CD4-positive, alpha-beta T cell treated with Interleukin-21 for 1 hour (primary cell): ENCODE data around the gene RNF20.
"Not testable (repeated sequence)": the region's sequence is repeated elsewhere in the genome, so short reads cannot be mapped to it uniquely, and the experiment has no call there.

Experiments
- DNase-seq: peaks from one replicate; pipeline ENCODE4 v3.0.0-alpha.2; 2020

The RNF20 gene, protein sequence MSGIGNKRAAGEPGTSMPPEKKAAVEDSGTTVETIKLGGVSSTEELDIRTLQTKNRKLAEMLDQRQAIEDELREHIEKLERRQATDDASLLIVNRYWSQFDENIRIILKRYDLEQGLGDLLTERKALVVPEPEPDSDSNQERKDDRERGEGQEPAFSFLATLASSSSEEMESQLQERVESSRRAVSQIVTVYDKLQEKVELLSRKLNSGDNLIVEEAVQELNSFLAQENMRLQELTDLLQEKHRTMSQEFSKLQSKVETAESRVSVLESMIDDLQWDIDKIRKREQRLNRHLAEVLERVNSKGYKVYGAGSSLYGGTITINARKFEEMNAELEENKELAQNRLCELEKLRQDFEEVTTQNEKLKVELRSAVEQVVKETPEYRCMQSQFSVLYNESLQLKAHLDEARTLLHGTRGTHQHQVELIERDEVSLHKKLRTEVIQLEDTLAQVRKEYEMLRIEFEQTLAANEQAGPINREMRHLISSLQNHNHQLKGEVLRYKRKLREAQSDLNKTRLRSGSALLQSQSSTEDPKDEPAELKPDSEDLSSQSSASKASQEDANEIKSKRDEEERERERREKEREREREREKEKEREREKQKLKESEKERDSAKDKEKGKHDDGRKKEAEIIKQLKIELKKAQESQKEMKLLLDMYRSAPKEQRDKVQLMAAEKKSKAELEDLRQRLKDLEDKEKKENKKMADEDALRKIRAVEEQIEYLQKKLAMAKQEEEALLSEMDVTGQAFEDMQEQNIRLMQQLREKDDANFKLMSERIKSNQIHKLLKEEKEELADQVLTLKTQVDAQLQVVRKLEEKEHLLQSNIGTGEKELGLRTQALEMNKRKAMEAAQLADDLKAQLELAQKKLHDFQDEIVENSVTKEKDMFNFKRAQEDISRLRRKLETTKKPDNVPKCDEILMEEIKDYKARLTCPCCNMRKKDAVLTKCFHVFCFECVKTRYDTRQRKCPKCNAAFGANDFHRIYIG

DNA sequence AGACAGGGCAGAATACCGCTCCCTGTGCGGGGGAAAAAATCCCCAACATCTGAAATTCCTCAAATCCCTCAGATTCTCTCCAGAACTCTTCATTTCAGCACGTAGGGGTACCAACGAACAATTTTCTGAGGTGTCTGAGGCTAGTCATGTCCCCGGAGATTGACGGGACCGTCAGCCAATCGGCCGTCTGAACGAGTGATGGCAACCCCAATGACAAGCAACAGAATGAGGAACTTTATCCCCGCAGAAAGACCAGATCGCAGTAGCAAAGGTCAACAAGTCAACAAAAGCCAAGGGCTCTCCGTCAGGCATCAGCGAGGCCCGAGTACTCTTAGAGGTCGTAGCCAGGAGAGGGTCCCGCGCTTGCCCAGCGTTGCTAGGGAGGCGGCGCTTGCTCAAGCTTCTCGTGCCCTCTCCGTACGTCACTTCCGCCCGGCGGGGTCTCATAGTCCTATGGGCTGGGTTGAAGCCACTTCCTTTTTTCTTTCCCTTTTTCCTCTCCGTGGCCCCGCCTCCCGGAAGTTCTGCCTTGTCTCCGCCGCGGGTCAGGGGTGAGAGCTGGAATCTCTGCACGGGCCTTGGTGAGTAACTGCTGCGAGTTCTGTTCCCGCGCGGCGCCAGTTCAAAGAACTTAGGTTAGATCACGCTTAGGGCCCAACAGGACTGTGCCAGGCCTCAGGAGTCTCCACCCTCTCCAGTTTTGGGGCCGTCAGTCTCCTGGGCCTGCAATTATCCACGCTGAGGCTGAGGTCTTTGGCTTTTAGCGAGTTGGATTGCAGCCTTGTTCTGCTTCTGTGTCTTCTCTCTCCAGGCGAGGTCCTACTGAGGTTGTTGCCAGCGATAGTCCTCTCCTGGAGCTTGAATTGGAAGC lies at the start of gene RNF20:
Gene RNF20 (plus strand): TSS at position 520 of the 871 bp plus-strand sequence. CDS start 1,571 bp downstream, outside the sequence.
- peak; percentile 98 for DNase-seq

DNA sequence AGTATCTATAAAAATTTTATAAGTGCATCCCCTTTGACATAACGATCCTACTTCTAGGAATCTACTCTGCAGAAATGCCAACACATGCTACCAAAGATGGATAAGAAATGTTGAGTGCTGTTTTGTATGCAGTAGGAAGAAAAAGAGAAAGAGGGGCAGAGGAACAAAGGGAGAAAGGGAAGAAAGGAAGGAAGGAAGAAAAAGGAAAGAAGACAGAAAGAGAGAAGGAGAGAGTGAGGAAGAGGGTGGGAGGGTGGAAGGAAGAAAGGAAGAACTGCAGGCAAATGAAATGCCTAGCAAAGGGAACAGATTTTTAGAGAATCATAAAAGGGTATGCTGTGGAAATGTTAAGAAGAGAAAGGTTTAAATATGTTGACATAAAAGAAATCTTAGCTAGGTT lies 49.6 kb upstream of the RNF20 start:
- no peak for DNase-seq

DNA sequence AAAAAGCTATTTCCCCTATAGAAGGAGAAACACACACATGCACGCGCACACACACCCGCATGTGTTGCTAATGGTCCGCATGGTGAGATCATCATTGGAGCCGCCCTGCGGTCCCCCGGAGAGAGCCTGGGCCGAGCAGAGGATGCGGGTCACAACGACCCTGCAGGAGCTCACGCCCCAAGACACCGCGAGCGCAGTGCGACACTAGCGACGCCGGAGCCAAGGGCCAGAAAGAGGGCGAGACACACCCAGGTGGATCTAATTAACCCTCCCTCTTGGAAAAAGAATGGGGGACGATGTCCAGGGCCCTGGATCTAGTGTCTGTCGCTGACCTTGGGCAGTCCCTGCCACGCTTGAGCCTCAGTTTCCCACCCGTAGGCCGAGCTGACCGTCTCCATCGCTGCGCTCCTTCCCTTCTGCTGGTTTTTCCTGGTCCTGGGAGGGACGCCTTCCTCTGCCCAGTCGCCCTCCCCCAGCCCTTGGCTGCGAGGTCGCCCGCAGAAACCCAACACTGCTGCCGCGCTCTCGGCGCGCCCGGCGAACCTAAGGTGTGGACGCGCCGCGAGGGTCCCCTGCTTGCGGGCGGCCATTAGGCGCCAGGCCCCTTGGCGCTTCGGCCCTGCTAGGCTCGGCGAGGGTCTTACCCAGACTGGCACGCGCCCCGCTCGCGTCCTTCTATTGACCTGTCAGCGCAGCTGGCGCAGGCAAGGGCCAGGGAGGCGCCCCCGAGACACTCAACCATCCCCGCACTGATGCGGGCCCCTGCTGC lies 47.5 kb upstream of the RNF20 start:
- DNase-seq: no peak

DNA sequence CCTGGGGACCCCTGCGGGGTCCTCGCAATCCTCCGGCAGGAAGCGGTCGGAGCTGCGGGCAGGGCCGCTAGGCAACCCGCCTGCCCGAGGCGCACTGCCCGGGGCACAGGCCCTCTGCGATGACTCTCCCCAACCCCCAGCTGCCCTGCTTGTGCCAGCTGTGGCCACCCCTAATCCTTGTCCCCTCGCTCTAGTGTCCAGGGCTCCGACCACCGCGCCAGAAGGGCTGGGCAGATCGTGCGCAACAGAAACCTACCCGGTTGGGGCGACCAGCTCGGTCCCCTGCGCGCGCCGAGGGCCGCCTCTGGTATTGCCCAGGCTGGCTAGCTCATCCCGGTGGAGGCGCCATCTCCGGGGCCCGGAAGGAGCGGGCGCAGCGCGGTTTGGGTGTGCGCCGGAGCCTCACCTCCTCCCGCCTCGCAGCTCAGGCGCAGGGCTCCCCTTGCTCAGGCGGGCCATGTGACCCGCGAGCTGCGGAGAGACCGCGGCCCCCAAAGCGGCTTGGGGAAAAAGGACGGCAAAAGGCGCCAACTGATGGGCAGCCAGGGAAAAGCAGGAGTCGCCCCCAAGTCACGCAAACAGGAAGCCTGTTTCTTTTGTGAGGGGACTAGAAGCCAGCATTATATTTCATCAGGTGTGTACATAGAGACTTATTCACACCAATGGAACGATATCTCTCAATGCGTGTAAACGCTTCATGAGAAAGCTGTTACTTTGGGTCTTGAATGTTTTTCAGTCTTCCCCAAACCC lies 46.8 kb upstream of the RNF20 start:
- no peak for DNase-seq

DNA sequence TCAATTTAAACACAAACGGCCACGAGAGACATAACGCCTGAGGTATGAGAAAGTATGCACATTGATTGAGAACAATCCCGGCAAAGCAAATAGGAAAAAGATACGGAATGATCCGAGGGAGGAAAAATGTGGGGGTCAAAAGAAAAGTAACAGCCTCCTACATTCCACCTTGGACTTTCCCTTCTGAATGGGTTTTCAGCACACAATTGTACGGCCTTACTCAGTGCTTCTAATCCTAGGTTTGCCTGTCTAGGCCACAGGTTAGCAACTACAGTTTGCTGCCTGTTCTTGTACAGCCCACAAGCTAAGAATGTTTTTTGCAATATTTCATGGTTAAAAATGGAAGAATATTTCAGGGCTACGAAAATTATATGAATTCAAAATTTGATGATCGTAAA lies 46.2 kb upstream of the RNF20 start:
- DNase-seq: no peak

DNA sequence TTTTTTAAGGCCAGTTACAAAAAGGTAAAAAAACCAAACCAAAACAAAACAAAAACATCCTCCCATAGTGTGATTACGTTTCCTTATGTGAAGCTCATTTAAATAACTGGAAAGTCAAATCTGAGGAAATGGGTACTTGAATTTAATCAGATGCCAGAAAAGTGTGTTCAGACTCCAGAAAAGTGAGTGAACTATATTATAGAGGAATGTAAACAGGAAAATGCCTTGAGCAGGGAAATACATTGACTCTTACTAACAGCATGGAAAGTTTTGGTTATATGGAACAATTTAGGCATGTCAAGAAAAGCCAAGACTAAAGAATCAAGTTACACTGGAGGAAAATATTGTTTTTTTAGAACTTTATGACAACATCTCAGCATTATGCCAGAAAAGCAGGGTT lies 37.8 kb upstream of the RNF20 start:
- DNase-seq: no peak

DNA sequence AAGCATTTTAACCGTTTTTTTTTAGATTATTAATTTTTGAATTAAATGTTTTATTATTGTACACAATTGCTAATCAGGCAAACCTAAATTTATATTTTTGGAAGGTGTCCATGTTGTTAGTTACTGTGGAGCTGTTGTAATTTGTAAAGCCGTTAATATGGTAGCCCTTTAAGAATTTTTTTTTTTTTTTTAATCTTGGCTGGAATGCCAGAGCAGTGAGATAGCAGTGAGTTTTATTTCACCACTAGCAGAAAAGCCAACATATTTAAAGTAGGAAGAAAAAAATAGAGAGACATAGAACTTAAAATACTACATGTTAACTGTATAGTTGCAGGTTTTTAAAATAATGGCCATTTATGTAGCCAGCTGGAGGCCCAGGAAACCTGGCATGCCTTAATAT lies 35.3 kb upstream of the RNF20 start:
- no peak for DNase-seq

DNA sequence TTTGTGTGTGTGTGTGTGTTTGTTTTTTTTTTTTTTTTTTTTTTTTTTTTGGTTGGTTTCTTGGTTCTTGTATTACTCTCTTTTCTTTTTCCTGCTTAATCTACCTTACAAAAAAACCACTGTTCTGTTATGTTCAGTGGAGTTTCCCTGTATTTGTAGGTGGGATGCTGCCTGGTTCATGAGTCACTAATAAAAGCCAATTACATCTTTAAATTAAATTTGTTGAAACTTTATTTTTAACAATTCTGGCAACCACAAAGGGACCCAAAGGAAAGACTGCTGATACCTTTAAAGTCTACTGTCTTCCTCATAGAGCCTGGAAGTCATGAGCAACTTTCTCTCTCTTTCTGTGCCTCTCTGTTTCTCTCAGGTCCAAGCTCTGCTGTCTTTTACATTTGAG lies 29.5 kb upstream of the RNF20 start:
- DNase-seq: no peak

DNA sequence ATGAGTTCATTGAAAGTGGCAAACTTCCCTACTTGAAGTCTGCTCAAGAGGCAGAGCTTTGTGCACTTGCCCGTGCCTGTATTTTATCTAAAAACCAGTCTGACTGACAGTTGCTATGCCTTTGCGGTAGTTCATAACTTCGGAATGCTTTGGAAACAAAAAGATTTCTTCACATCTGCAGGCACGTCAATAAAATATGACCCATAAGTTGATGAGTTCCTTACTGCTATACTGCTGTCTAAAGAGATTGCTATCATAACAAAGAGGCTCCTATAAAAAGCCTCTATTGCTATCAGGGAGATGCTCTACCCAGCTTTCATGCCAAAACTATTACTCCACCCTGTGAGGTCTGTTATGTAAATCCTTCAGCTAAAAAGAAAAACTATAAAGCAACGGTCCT lies 25.4 kb upstream of the RNF20 start:
- no peak for DNase-seq

DNA sequence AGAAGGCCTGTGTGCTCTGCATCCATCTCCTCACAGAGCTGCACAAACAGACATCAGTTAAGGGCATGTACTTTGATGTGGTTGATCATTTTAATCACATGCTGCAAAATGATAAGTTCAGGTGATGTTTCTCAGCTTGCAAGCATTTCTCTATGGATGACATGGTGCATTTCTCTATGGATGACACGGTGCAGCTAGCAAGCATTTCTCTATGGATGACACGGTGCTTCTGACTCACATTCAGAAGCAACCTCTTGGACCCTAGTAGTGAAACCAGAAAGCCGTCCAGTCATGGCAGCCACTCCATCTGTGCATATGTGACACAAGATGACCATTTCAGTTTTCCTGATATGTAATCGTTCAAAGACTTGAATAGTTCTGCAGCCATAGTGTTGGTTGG lies 24.1 kb upstream of the RNF20 start:
- no peak for DNase-seq

DNA sequence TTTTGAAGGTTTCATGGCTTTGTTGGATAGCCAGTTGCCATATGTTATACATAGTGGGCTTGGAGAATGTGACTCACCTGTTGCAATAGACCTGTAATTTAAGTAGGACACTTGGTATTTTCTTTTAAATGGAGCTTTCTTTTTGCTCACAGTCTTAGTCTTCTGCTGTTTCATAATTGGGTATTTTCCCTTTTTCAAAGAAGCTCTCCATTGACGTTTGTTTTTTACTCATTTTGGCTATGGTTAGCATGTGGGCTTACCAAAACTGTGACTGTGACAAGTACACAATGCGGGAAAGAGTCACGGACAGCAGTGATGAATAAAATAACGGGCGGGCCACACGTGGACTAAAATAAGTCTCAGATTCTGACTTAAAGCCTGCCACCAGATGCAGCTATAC lies 23.2 kb upstream of the RNF20 start:
- no peak for DNase-seq

DNA sequence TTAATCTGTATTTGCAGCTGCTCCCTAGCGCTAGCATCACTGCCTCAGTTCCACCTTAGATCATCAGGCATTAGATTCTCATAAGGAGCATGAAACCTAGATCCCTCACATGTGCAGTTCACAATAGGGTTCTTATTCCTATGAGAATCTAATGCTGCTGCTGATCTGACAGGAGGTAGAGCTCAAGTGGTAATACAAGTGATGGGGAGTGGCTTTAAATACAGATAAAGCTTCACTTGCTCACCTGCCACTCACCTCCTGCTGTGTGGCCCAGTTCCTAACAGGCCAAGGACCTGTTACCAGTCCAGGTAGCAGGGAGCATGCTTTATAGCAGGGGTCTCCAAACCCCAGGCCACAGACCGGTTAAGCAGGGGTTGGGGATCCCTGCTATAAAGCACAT lies 22.6 kb upstream of the RNF20 start:
- no peak for DNase-seq

DNA sequence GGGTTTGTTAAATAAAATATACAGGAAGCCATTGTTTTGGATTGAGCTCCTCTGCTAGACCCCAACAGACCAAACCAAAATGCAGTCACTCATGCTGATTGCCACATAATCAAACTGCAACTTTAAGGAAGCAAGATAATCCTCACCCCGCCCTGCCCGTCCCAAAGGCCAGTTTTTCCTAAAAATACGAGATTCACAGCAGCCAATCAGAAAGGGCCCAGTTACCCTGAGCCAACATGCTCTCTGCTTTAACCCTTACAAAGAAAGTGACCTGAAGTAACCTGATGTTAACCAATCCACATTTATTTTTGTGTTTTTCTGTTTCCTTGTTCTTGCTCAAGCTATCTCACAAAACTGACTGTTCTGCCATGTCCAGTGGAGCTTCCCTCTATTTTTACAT lies 21.5 kb upstream of the RNF20 start:
- no peak for DNase-seq

DNA sequence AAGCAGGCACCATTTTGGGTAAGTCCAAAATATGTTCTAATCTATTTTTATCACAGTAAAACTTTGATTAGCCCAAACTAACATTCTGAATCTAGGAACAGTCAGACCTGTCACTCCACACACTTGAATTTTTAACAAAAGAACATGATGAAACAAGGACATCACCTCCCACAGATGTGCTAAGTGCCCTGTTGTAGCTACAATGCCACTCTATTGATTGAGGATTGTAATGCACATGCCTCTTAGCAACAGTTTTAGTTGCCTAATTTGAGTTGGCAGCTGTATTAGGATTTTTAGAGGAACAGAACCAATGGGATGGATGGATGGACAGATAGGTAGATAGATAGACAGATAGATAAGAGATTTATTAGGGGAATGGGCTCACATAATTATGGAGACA lies 20.3 kb upstream of the RNF20 start:
- DNase-seq: no peak

DNA sequence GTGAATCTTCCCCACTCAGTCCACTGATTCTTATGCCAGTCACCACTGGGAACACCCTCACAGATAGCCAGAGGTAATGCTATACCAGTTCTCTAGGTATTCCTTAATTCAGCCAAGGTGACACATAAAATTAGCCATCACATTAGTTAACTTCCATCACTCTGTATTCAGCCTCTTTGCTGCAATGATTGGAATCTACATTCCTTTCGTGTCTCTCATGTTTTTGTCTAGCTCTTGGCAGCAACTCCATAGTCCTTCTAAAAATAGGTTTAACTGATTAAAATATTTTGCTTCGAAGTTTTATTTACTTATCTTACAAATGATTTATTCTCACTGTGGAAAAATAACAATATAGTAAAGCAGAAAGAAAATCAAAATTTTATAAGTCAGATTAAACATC lies 19.6 kb upstream of the RNF20 start:
- no peak for DNase-seq

DNA sequence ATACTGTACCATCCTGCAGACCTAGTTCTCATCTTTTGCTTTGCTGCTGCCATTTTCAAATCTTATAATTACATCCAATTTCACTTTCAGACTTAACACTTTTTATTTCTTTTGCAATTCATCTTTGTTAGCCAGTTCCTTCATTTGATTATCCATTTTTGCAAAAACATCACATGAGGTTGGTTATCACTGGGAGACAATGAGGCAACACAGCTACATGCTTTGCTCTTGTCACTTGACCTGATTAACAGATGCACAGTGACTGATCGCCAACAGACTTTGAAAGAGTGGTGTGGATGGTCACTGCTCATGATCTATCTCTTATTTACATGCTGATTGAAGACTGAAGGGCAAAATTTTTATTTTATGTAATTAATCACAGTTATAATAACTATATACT lies 17.0 kb upstream of the RNF20 start:
- no peak for DNase-seq

DNA sequence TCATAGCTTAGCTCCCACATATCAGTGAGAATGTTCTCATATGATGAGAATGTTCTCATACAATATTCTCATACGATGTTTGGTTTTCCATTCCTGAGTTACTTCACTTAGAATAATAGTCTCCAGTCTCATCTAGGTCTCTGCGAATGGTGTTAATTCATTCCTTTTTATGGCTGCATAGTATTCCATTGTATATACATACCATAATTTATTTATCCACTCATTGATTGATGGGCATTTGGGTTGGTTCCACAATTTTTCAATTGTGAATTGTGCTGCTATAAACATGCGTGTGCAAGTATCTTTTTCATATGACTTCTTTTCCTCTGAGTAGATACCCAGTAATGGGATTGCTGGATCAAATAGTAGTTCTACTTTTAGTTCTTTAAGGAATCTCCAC lies 15.2 kb upstream of the RNF20 start:
- not testable (repeated sequence) for DNase-seq

DNA sequence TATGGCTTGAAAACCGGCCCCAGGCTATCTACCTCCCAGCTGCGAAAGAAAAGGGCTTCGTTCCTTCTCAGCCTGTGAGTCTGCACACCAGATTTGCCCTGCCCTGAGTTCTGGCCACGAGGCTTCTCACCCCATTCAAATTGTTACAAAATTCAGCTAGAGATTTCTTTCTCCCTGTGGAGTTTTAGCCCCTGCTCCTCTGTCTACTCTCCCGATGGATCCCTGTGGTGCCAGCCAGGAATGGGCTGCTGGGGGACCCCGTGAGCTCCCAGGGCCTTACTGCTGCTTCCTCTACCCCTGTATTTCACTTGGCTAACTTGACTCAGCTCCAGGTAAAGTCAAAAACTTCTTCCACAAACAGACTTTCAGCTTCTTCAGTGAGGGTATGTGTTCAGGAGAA lies 9.3 kb upstream of the RNF20 start:
- no peak for DNase-seq

DNA sequence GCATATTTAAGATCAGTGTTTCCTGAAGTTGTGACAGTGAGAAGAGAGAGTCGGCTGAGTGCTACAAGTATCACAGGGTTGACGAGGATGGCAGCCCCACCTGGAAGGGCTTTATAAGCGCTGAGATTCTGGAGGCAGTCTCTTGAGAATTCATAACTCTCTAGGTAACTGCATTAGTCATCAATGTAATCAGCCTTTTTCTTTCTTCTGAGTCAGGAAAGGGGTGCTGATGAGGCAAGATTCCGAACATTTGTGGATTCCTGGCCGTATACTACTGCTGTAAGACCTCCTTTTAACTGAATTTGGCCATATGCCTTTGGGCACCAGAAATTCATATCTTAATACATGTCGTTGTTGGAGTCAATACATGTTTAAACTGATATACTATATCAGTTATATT lies 6.6 kb upstream of the RNF20 start:
- no peak for DNase-seq

DNA sequence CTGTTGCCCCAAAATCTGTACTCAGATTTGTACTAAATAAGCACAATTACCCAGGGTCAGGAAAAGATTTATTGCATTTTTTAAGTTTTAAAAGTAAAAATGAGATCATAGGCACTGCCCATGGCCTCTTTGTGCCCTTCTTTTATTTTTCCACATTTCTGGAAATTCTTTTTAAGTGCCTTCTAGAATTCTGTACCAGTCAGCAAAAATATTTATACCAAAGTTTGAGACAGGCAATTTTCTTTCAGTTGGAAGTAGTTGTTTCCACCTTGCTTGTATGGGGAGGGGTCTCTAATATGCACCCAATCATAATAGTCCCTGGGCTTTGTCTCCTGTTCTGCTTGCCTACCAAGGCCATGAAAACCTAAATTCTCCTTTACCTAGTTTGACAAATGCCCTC lies 5.6 kb upstream of the RNF20 start:
- DNase-seq: no peak

DNA sequence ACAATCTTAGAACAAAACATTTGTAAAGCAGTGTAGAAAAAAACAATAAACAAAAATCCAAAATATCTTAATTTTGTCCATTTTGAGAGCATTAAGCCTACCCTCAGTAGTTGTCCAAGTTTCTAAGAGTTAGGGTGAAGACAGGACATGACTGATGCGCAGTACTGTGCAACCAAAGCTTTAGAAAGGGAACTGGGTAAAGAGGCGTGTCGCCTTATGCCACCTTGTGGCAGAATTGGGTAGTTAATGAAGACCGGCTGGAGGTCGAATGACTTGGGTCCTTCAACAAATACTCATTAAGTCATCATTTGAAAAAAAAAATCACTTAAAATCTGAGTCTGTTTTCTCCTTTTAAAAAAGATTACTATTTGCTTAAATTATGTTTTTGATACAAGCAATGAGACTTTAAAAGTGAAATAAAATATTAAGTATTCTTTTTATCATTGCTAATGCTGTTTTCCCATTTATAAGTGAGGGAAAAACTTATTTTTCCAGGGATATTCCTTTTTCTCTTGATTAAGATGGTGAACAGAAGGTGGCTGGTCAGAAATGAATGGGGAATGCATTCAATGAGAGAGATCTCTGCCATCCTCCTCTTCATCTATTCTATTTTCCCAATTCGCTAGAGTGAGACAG lies 3.5 kb upstream of the RNF20 start:
- DNase-seq: peak; percentile 83
